HCT116 (cell line): ENCODE data around the gene SH3BP4.

ENCODE experiments used
- ATF3 ChIP-seq: IDR thresholded peaks from 2 replicates; pipeline ENCODE4 v1.6.1; 2012
- CTCF ChIP-seq, 3 experiments: fragments of 200-600 bp in 1 of 3; sonication (generic) in 1 of 3; IDR thresholded peaks in 2 of 3; conservative IDR thresholded peaks in 1 of 3; 2 replicates each; pipeline ENCODE4 v1.5.1; 2012 to 2017; ENCODE audit warnings: low read depth in 2 of 3, low read length in 2 of 3, antibody characterized with exemption in 1 of 3, borderline replicate concordance in 1 of 3, control low read depth in 1 of 3, mild to moderate bottlenecking in 1 of 3, mixed read lengths in 1 of 3, mixed run types in 1 of 3, moderate library complexity in 1 of 3; ENCODE audit not compliant: insufficient read depth in 1 of 3
- EZH2 ChIP-seq: fragments of 200-600 bp; sonication (generic); IDR thresholded peaks from 2 replicates; pipeline ENCODE4 v1.6.1; 2017; ENCODE audit warnings: antibody characterized with exemption, mixed run types
- POLR2AphosphoS5 ChIP-seq: IDR thresholded peaks from 2 replicates; pipeline ENCODE4 v1.6.1; 2011; ENCODE audit warnings: mild to moderate bottlenecking, low read depth, low read length, moderate library complexity
- SIN3A ChIP-seq: IDR thresholded peaks from 2 replicates; pipeline ENCODE4 v1.6.1; 2012; ENCODE audit warnings: low read depth
- ZBTB33 ChIP-seq: IDR thresholded peaks from 2 replicates; pipeline ENCODE4 v1.6.1; 2011; ENCODE audit warnings: mild to moderate bottlenecking, low read length, moderate library complexity; ENCODE audit not compliant: insufficient replicate concordance; ENCODE audit errors: extremely low read depth

GRCh38 chr2:235043762-235044500 lies 92.1 kb downstream of the SH3BP4 start:
- TF ChIP-seq ZBTB33 (no peak), EZH2 (no peak), CTCF (IDR thresholded peaks at IDR 0.05 in 2 of 3, conservative IDR thresholded peaks at IDR 0.05 in 1 of 3; ENCODE audit: borderline replicate concordance in 1 of 3, insufficient read depth in 1 of 3, low read depth in 2 of 3, low read length in 2 of 3) (no peak), SIN3A (no peak), POLR2AphosphoS5 (no peak), ATF3 (no peak)
